Activated CD4-positive, alpha-beta T cell treated with anti-CD3 and anti-CD28 coated beads, Interleukin-2, amount 10 ng/mL, durations not matched to agents 24 days and 14 days (primary cell): ENCODE results near the gene PAQR8. TPM values are rescaled to one million over a fixed set of nuclear protein-coding genes. Genes with fewer than 3 reads are reported as not detected.
A peak's percentile ranks its signal among the peaks of the same experiment; 100 is the strongest.
"Not testable (repeated sequence)": the region's sequence is repeated elsewhere in the genome, so short reads cannot be mapped to it uniquely, and the experiment has no call there.

Source experiments
- DNase-seq: peaks from one replicate; pipeline ENCODE4 v3.0.0; 2022
- H3K27ac Mint-ChIP-seq: one replicate; pipeline ENCODE4 v1.8.0; 2022; ENCODE audit warnings: mild to moderate bottlenecking, mixed read lengths
- H3K27me3 Mint-ChIP-seq: one replicate; pipeline ENCODE4 v1.8.0; 2022; ENCODE audit warnings: mixed read lengths
- H3K36me3 Mint-ChIP-seq: one replicate; pipeline ENCODE4 v1.8.0; 2022; ENCODE audit warnings: low read depth, mild to moderate bottlenecking, mixed read lengths
- H3K4me1 Mint-ChIP-seq: one replicate; pipeline ENCODE4 v1.8.0; 2021; ENCODE audit warnings: mixed read lengths
- H3K4me3 Mint-ChIP-seq: one replicate; pipeline ENCODE4 v1.8.0; 2022; ENCODE audit warnings: mild to moderate bottlenecking, moderate library complexity, mixed read lengths
- H3K9me3 Mint-ChIP-seq: one replicate; pipeline ENCODE4 v1.8.0; 2021; ENCODE audit warnings: mixed read lengths
- intact Hi-C: fragments of 100-400 bp; cut with micrococcal nuclease; formaldehyde crosslinking; loops from one replicate; pipeline ENCODE4 v1.15.1; 2023
- total RNA-seq: library from RNA; stranded (reverse); gene quantifications from 2 replicates; pipeline ENCODE4 v1.2.3, GENCODE V29; 2022

The PAQR8 gene
- total RNA-seq, 1 donor from 2014 or later = 4.8 TPM

DNA sequence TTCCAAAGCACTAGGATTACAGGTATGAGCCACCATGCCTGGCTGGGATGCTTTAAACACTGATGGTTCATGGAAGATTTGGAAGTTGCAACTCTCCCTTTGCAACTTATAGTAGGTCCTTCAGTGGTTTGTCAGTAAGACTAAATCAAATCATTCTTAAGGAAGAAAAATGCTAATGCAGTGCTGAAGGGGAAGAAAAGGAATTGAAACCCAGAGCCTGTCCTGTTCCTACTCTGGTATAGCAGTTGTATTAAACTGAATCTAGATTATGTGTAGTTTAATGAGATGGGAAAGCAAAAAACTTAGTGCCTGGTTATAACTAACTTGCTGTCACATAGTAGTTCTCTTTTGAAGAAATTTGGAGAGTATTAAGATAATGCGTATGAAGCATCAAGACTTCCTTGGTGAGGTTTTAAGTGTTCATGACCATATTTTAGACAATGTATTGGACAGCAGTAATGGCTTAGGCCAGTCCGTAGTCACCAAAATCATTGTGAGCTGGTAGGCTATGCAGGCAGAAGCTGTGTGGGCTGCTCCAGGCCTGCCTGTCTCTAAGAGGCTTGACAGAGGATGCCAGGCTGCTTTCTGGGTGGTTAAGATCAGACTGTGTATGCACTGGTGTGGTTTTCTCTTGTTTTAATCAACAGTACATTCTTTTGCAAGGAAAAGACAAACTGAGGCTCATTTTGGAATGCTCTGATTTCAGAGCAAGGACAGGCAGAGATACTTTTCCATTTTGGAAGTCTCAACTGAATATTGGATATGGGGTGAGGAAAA, 14.0 kb downstream of the PAQR8 start:
- Mint-ChIP-seq H3K27me3 (no peaks in the 10 kb centered on the region), H3K9me3 (peaks cover 12% of the 10 kb centered on the region), H3K36me3 (peaks cover 20% of the 10 kb centered on the region), H3K4me1 (peaks cover 26% of the 10 kb centered on the region), H3K4me3 (no peak overlapping the region), H3K27ac (no peak overlapping the region)
- intact Hi-C loops = loop anchor here (2.0 kb wide), 1 partner anchor 13 kb away; the partner anchor contains the start of gene PAQR8
- DNase-seq = no peak

DNA sequence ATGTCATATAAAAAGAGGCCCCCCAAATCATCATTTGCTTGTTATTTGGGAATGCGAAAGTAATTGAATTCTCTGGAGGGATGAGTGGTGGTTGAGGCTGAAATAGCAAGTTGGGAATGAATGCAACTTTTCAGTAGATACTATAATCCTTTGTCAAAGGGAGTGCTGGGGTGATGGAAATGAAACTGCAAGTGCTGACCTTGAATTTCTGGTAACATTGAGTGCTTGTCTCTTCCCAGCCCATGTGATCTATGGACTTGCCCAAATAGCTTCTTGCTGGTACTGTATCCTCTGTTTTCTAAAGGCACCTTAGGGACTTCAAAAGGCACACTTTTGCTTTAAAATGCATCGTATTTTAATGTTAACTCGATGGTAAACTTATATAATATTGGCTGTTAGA, 14.8 kb downstream of the PAQR8 start:
- Mint-ChIP-seq H3K36me3 (peaks cover 20% of the 10 kb centered on the region), H3K27ac (no peak overlapping the region), H3K4me1 (peaks cover 26% of the 10 kb centered on the region), H3K4me3 (no peak overlapping the region), H3K27me3 (no peaks in the 10 kb centered on the region), H3K9me3 (peaks cover 12% of the 10 kb centered on the region)
- intact Hi-C loops = loop anchor here (2.0 kb wide), 1 partner anchor 14 kb away; the partner anchor contains the start of gene PAQR8
- no peak for DNase-seq

DNA sequence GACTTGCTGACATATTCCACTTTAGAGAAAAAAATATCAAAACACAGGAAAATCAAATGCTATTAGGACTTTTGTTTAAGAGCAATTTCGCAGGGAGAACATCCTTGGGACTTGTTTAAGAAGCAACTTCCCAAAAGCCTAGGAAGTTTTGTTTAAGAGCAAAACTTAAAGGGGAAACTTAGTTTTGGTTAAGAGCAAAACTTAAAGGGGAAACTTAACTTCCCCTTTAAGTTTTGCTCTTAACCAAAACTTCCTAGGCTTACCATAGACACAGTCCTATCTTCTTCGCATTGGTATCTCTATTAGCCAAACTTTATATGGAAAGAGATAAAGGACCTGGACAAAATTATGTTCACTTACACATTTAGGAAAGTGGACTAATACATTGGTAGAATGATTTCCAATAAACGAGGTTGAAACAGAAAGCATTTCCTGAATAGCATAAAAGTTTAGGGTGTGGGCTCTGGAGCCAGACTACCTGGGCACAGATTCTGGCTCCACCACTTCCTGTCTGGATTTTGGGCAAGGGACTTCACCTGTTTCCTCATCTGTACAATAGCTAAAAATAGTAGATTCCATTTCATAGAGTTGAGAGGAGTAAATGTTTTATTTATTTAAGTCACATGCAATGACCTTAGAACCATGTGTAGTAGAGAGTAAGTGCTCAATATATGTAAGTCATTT, 15.7 kb downstream of the PAQR8 start:
- Mint-ChIP-seq H3K4me3 (peak overlapping the region; percentile 25), H3K9me3 (peaks cover 12% of the 10 kb centered on the region), H3K36me3 (peaks cover 22% of the 10 kb centered on the region), H3K27me3 (no peaks in the 10 kb centered on the region), H3K4me1 (peaks cover 30% of the 10 kb centered on the region), H3K27ac (no peak overlapping the region)
- DNase-seq = no peak
- intact Hi-C loops = loop anchor here (2.0 kb wide), 1 partner anchor 15 kb away; the partner anchor contains the start of gene PAQR8

DNA sequence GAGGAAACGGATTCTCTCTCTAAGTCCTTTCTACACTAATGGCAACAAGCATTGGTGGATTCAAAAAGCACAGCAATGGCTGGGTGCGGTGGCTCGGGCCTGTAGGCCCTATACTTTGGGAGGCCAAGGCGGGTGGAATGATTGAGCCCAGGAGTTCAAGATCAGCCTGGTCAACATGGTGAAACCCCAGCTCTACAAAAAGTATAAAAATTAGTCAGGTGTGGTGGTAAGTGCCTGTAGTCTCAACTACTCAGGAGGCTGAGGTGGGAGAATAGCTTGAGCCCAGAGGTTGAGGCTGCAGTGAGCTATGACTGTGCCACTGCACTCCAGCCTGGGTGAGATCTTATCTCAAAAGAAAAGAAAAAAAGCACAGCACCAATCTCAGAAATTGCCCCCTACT, 19.3 kb downstream of the PAQR8 start:
- Mint-ChIP-seq H3K4me1 (peaks cover 36% of the 10 kb centered on the region), H3K4me3 (no peak overlapping the region), H3K36me3 (peaks cover 23% of the 10 kb centered on the region), H3K9me3 (peaks cover 10% of the 10 kb centered on the region), H3K27me3 (no peaks in the 10 kb centered on the region), H3K27ac (no peak overlapping the region)
- no peak for DNase-seq
- intact Hi-C loops = no loop called here

DNA sequence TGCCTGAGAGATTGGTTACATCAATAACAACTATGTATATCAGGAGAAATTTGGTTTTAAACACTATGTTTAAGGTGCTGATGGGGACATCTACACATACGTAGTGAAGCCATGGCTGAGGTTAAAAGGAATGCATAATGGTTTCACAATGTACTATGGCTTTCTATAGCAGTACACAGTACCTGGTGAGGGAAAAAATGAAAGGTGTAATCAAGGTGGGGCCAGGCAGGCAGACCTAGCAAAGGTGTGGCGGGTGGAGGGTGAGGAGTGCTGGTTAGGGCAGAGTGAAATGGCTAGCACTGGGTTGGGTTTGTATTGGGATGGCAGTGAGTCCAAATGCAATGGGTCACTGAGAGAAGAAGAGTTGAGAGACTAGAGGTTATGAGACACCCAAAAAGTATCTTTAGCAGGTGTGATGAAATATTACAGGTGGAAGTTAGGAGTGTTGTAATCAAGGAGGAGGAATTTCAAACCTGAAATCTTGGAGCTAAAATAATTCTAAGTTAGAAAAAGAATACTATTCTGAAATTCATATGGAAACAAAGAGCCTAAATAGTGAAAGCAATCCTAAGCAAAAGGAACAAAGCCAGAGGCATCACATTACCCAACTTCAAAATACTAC, 22.3 kb downstream of the PAQR8 start:
- H3K36me3 Mint-ChIP-seq = peaks cover 24% of the 10 kb centered on the region
- no peak overlapping the region for H3K4me3 Mint-ChIP-seq
- H3K27me3 Mint-ChIP-seq = no peaks in the 10 kb centered on the region
- DNase-seq = no peak
- H3K4me1 Mint-ChIP-seq = peaks cover 27% of the 10 kb centered on the region
- H3K27ac Mint-ChIP-seq = no peak overlapping the region
- intact Hi-C loops = no loop called here
- peaks cover 10% of the 10 kb centered on the region for H3K9me3 Mint-ChIP-seq

DNA sequence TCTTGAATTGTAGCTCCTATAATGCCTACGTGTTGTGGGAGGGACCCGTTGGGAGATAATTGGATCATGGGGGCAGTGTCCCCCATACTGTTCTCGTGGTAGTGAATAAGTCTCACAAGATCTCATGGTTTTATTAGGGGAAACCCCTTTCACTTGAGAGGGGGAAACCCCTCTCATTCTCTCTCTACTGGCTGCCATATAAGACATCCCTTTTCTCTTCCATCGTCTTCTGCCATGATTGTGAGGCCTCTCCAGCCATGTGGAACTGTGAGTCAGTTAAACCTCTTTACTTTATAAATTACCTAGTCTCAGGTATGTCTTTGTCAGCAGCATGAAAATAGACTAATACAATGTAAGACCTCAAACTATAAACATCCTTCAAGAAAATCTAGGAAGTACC, 23.1 kb downstream of the PAQR8 start:
- no peak overlapping the region for H3K4me3 Mint-ChIP-seq
- H3K27ac Mint-ChIP-seq = no peak overlapping the region
- peaks cover 34% of the 10 kb centered on the region for H3K4me1 Mint-ChIP-seq
- peaks cover 24% of the 10 kb centered on the region for H3K36me3 Mint-ChIP-seq
- peaks cover 10% of the 10 kb centered on the region for H3K9me3 Mint-ChIP-seq
- no peaks in the 10 kb centered on the region for H3K27me3 Mint-ChIP-seq
- intact Hi-C loops = no loop called here
- no peak for DNase-seq

DNA sequence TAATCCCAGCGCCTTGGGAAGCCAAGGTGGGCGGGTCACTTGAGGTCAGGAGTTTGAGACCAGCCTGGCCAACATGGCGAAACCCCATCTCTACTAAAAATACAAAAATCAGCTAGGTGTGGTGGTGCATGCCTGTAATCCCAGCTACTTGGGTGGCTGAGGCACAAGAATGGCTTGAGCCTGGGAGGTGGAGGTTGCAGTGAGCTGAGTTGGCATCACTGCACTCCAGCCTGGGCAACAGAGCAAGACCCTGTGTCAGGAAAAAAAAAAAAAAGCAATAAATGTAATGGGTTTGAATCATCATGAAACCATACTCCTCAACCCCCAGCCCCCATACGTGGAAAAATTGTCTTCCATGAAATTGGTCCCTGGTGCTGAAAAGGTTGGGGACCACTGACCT, 26.2 kb downstream of the PAQR8 start:
- H3K4me3 Mint-ChIP-seq, intact Hi-C loops, H3K27ac Mint-ChIP-seq, DNase-seq, H3K27me3 Mint-ChIP-seq, H3K9me3 Mint-ChIP-seq: not testable (repeated sequence)
- peaks cover 19% of the 10 kb centered on the region for H3K36me3 Mint-ChIP-seq
- peaks cover 52% of the 10 kb centered on the region for H3K4me1 Mint-ChIP-seq

DNA sequence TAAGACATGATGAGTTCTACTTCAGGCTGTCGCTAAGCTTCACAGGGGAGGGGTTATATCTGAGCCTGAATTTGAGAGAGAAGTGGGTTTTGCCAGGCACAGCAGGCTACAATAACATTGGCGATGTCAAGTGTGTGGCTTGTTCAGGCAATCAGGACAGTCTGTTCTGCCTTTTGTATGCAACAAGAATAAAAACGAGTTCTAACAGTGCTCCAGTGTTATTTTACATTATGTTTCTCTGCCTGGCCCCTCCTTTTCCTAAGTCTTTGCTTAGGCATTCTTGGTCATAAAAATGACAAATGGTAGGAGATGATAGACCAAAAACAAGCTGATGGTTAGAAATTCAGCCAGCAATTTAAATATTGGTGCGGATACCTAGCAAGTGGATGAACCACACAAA, 26.8 kb downstream of the PAQR8 start:
- Mint-ChIP-seq H3K4me1 (peaks cover 56% of the 10 kb centered on the region), H3K27ac (peak overlapping the region; percentile 85), H3K4me3 (no peak overlapping the region), H3K9me3 (peaks cover 8% of the 10 kb centered on the region), H3K36me3 (peaks cover 18% of the 10 kb centered on the region), H3K27me3 (no peaks in the 10 kb centered on the region)
- DNase-seq = no peak
- intact Hi-C loops = no loop called here

DNA sequence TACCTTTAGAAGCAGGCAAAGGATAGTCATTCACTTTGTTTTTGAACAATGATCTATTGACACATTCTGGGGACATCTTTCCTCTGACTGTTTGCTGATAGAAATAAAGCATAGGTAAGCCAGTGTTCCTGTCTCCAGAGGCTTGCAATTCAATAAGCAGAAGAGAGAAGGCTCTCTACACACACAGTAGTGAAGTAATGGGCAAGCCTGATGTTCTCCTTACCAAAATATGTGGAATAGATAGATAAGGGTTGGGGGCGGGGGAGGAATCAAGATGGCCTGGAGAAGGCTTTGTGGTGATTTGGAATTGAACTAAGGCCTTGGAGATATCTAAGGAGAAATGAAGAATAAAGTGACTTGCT, 27.3 kb downstream of the PAQR8 start:
- H3K36me3 Mint-ChIP-seq = peaks cover 13% of the 10 kb centered on the region
- intact Hi-C loops = no loop called here
- peak overlapping the region; percentile 66 for H3K4me3 Mint-ChIP-seq
- DNase-seq = no peak
- H3K27ac Mint-ChIP-seq = peak overlapping the region; percentile 85
- H3K27me3 Mint-ChIP-seq = no peaks in the 10 kb centered on the region
- H3K4me1 Mint-ChIP-seq = peaks cover 56% of the 10 kb centered on the region
- peaks cover 3% of the 10 kb centered on the region for H3K9me3 Mint-ChIP-seq

DNA sequence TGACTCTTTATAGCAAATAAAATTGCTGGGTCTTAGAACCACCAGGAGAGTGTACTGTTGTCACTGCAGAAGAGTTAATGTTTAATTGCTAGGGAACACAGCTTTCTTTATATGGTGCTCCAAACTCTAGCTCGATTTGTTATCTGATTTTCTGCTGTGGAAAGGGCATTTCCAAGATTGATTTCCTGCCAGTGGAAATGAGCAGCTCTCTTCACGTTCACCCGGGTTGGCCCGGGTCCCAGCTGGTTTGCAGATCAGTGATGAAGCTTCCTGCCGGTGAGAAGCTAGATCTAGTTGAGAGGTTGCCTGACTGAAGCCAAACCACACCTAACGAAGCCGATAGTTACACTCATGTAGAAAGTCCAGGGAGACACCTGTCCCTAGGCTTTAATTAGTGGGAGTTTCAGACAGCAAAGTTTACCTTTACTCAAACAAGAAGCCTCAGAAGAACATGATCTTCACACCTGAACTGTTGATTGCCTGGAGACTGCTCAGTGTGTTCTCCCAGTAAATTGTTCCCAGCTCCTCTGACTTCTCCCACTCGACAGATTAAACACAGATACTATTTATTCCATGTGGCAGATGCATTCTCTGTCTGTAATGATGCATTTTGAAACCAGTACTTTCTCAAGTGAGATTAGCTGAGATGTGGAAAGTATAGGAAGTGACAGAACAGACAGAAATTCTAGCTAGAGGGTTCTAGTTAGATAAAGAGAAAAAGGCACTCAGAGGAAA, 27.8 kb downstream of the PAQR8 start:
- intact Hi-C loops = loop anchor here (1.0 to 10.0 kb wide), 6 partner anchors 9 to 945 kb away; partner anchors contain the start of genes GSTA4 and PAQR8
- Mint-ChIP-seq H3K4me1 (peaks cover 59% of the 10 kb centered on the region), H3K27ac (peak overlapping the region; percentile 85), H3K27me3 (no peaks in the 10 kb centered on the region), H3K36me3 (peaks cover 11% of the 10 kb centered on the region), H3K9me3 (peaks cover 3% of the 10 kb centered on the region), H3K4me3 (peak overlapping the region; percentile 66)
- DNase-seq = peak; percentile 87

DNA sequence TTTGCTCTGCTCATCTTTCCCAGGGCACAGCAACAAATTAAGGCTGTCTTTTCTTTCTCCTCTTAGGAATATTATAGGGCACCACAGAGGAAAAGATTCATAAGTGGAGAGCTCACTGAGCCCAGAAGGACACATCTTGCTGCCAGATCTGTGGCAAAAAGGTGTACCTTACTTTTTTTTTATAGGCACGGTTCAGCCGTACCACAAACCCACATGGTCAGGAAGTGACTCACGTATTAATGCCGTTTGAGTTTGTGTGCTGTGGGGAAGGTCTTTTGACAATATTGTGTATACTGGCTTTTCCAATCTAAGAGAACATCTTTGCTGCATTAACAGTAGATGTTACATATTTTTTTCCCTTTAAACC, 28.4 kb downstream of the PAQR8 start:
- Mint-ChIP-seq H3K9me3 (peaks cover 3% of the 10 kb centered on the region), H3K36me3 (peaks cover 9% of the 10 kb centered on the region), H3K27ac (peak overlapping the region; percentile 85), H3K27me3 (no peaks in the 10 kb centered on the region), H3K4me1 (peaks cover 59% of the 10 kb centered on the region), H3K4me3 (peak overlapping the region; percentile 66)
- intact Hi-C loops = loop anchor here (1.0 to 10.0 kb wide), 6 partner anchors 8 to 944 kb away; partner anchors contain the start of genes GSTA4 and PAQR8
- peak; percentile 92 for DNase-seq

DNA sequence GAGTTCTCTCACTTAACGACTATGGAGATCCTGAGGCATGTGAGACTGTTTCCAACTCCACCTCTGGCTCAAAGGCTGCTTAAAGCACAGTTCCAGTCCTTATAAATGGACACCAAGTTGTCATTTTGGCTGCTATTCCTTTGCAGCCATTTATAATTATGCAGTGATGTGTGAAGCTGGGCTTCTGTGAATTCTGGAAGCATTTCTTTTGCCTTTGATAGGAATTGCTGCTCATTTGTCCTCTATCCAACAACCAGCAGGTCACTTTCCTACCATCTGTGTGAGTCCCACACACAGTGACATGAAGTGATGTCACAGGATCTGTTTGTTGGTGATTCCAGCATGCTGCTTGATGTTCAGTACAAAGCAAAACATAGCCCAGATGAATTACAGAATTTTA, 29.6 kb downstream of the PAQR8 start:
- peaks cover 6% of the 10 kb centered on the region for H3K36me3 Mint-ChIP-seq

DNA sequence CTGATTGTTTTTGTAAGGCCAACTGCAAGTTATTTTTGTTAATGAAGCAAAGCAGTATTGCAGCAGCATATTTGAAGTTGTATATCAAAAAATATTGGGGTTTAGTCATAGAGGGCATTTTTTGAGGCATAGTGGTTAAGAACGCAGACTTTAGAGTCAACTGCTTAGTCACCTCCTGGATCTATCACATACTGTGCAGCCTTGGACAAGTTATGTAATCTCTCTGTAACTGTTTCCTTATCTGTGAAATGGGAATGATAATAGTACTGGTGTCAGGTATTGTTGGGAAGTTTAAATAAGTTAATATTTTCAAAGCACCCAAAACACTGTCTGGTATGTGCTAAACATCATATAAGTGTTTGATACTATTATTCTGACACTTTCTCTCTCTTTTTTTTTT, 31.0 kb downstream of the PAQR8 start:
- intact Hi-C loops = loop anchor here (10.0 kb wide), 3 partner anchors 328 to 942 kb away; partner anchors contain the start of gene GSTA4
- peaks cover 9% of the 10 kb centered on the region for H3K9me3 Mint-ChIP-seq
- H3K4me1 Mint-ChIP-seq = peaks cover 81% of the 10 kb centered on the region
- DNase-seq = no peak
- no peak overlapping the region for H3K27ac Mint-ChIP-seq
- H3K27me3 Mint-ChIP-seq = no peaks in the 10 kb centered on the region
- H3K36me3 Mint-ChIP-seq = peaks cover 5% of the 10 kb centered on the region
- H3K4me3 Mint-ChIP-seq = no peak overlapping the region

More for the DNA sequence above, 29.6 kb downstream of the PAQR8 start:
- DNase-seq = no peak
- intact Hi-C loops = loop anchor here (2.0 to 10.0 kb wide), 4 partner anchors 29 to 943 kb away; partner anchors contain the start of genes GSTA4 and PAQR8
- H3K9me3 Mint-ChIP-seq = peaks cover 5% of the 10 kb centered on the region
- H3K4me1 Mint-ChIP-seq = peaks cover 68% of the 10 kb centered on the region
- no peaks in the 10 kb centered on the region for H3K27me3 Mint-ChIP-seq
- H3K27ac Mint-ChIP-seq = no peak overlapping the region
- no peak overlapping the region for H3K4me3 Mint-ChIP-seq
